Esophagus muscularis mucosa (tissue), 4 donors: ENCODE measurements around the gene USP36. TPM values are rescaled to one million over a fixed set of nuclear protein-coding genes. Genes with fewer than 3 reads are reported as not detected.

Source experiments
- DNase-seq: peaks from one replicate; pipeline ENCODE4 v3.0.0-alpha.2; 2017; ENCODE audit errors: extremely low spot score
- H3K27ac ChIP-seq, 4 donors: fragments of 200-600 bp; sonication (generic); replicated peaks in 1 of 4; 1 replicate in 3 of 4; 2 replicates in 1 of 4; pipeline ENCODE4 v1.5.1; 2016 to 2019; ENCODE audit warnings: mild to moderate bottlenecking in 1 of 4
- H3K27me3 ChIP-seq, 4 donors: fragments of 200-600 bp; sonication (generic); one replicate each; pipeline versions ENCODE4 v1.5.1 to v1.6.0; 2016 to 2019
- H3K36me3 ChIP-seq, 4 donors: fragments of 200-600 bp; sonication (generic); one replicate each; pipeline ENCODE4 v1.5.1; 2016 to 2019
- H3K4me1 ChIP-seq, 4 donors: fragments of 200-600 bp; sonication (generic); one replicate each; pipeline ENCODE4 v1.5.1; 2016 to 2019
- H3K4me3 ChIP-seq, 4 donors: fragments of 200-600 bp; sonication (generic); 1 replicate in 2 of 4; 2 replicates in 2 of 4; pipeline ENCODE4 v1.5.1; 2016 to 2019; ENCODE audit warnings: mild to moderate bottlenecking in 4 of 4, moderate library complexity in 1 of 4
- H3K9me3 ChIP-seq, 4 donors: fragments of 200-600 bp; sonication (generic); 1 replicate in 3 of 4; 2 replicates in 1 of 4; pipeline ENCODE4 v1.5.1; 2016 to 2019
- CTCF ChIP-seq, 3 experiments: fragments of 200-600 bp in 2 of 3; fragments of 450-650 bp in 1 of 3; sonication (generic) in 2 of 3; IDR thresholded peaks; one replicate each; pipeline ENCODE4 v1.5.1; 2017 to 2019; ENCODE audit warnings: antibody characterized with exemption in 3 of 3, mild to moderate bottlenecking in 2 of 3, moderate library complexity in 1 of 3
- EP300 ChIP-seq: sonication (generic); formaldehyde crosslinking; IDR thresholded peaks from one replicate; pipeline ENCODE4 v1.6.1; 2017; ENCODE audit warnings: antibody characterized with exemption
- POLR2A ChIP-seq: fragments of 450-650 bp; IDR thresholded peaks from one replicate; pipeline ENCODE4 v1.6.1; 2017; ENCODE audit warnings: antibody characterized with exemption, moderate library complexity, mild to moderate bottlenecking, low read depth
- POLR2AphosphoS5 ChIP-seq, 2 donors: sonication (generic); formaldehyde crosslinking; IDR thresholded peaks; one replicate each; pipeline ENCODE4 v1.6.1; 2017; ENCODE audit warnings: antibody characterized with exemption in 2 of 2
- WGBS: methylation state at CpG from one replicate; pipeline ENCODE4 v1.1.5; 2018; 5-methylcytosine and 5-hydroxymethylcytosine counted together
- intact Hi-C: fragments of 100-400 bp; cut with DNase I; formaldehyde crosslinking; loops from one replicate; pipeline ENCODE4 v1.15.1; 2023
- total RNA-seq, 4 donors: library from RNA; depleted of rRNA; stranded (reverse); fragments of >200 nt; gene quantifications; one replicate each; pipeline versions ENCODE4 v1.1.0 to v1.2.1, GENCODE V29; 2016

Gene USP36
- total RNA-seq, 4 donors from 2014 or later: 23.3 to 44.7 (median 32.2) TPM

GRCh38 chr17:78834571-78834970, 6.0 kb downstream of the USP36 start:
- intact Hi-C loops: no loop called here
- no peaks in the 10 kb centered on the region for H3K27me3 ChIP-seq
- peaks cover 13 to 26% (median 26%) of the 10 kb centered on the region in 4 donors for H3K4me1 ChIP-seq
- WGBS: 93% methylated on average over 8 of the region's 8 CpGs
- H3K9me3 ChIP-seq: no peaks in the 10 kb centered on the region
- no peak overlapping the region for H3K4me3 ChIP-seq
- H3K36me3 ChIP-seq: peaks cover 74 to 89% (median 83%) of the 10 kb centered on the region in 4 donors
- TF ChIP-seq EP300 (no peak), CTCF (IDR thresholded peaks at IDR 0.05) (no peak), POLR2AphosphoS5 (IDR thresholded peaks at IDR 0.05) (no peak), POLR2A (no peak)
- H3K27ac ChIP-seq: no peak overlapping the region
- no peak for DNase-seq

GRCh38 chr17:78832541-78832810, 8.1 kb downstream of the USP36 start:
- Histone ChIP-seq H3K4me1 (peaks cover 0 to 6% (median 5%) of the 10 kb centered on the region in 4 donors), H3K4me3 (no peak overlapping the region), H3K36me3 (peaks cover 87 to 100% (median 98%) of the 10 kb centered on the region in 4 donors), H3K27ac (no peak overlapping the region), H3K9me3 (no peaks in the 10 kb centered on the region), H3K27me3 (no peaks in the 10 kb centered on the region)
- 100% methylated on average over 2 of the region's 2 CpGs for WGBS
- intact Hi-C loops: no loop called here
- TF ChIP-seq POLR2AphosphoS5 (IDR thresholded peaks at IDR 0.05) (no peak), POLR2A (no peak), EP300 (no peak), CTCF (IDR thresholded peaks at IDR 0.05) (no peak)
- no peak for DNase-seq

- Histone ChIP-seq H3K4me3 (no peak overlapping the region), H3K27me3 (no peaks in the 10 kb centered on the region), H3K4me1 (no peaks in the 10 kb centered on the region), H3K36me3 (peaks cover 92 to 100% (median 98%) of the 10 kb centered on the region in 4 donors), H3K27ac (no peak overlapping the region), H3K9me3 (no peaks in the 10 kb centered on the region)
- WGBS: 88% methylated on average over 14 of the region's 15 CpGs
- no peak for DNase-seq
- intact Hi-C loops: no loop called here
- no peak for TF ChIP-seq POLR2A
- no peak for TF ChIP-seq POLR2AphosphoS5 (IDR thresholded peaks at IDR 0.05)
- TF ChIP-seq EP300: no peak
- no peak for TF ChIP-seq CTCF (IDR thresholded peaks at IDR 0.05)
These were observed 8.7 kb downstream of the USP36 start for GRCh38 chr17:78831688-78832540.

- H3K27me3 ChIP-seq: no peaks in the 10 kb centered on the region
- no peak overlapping the region for H3K4me3 ChIP-seq
- intact Hi-C loops: no loop called here
- no peaks in the 10 kb centered on the region for H3K4me1 ChIP-seq
- no peak for TF ChIP-seq POLR2A
- no peak for TF ChIP-seq EP300
- WGBS: 98% methylated on average over 6 of the region's 6 CpGs
- H3K27ac ChIP-seq: no peak overlapping the region
- DNase-seq: no peak
- no peaks in the 10 kb centered on the region for H3K9me3 ChIP-seq
- H3K36me3 ChIP-seq: peaks cover 81 to 100% (median 96%) of the 10 kb centered on the region in 4 donors
These were observed 11.1 kb downstream of the USP36 start for GRCh38 chr17:78829477-78829876.

GRCh38 chr17:78828470-78829185, 12.0 kb downstream of the USP36 start:
- Histone ChIP-seq H3K4me3 (no peak overlapping the region), H3K27me3 (no peaks in the 10 kb centered on the region), H3K36me3 (peaks cover 81 to 100% (median 96%) of the 10 kb centered on the region in 4 donors), H3K4me1 (no peaks in the 10 kb centered on the region), H3K27ac (no peak overlapping the region), H3K9me3 (no peaks in the 10 kb centered on the region)
- no peak for DNase-seq
- TF ChIP-seq CTCF (IDR thresholded peaks at IDR 0.05) (no peak), POLR2AphosphoS5 (IDR thresholded peaks at IDR 0.05) (no peak), POLR2A (no peak), EP300 (no peak)
- WGBS: 90% methylated on average over 14 of the region's 14 CpGs
- intact Hi-C loops: no loop called here
